ENCODE results near the gene DIP2B. TPM values are rescaled to one million over a fixed set of nuclear protein-coding genes. Genes with fewer than 3 reads are reported as not detected.

Gene DIP2B
- total RNA-seq, 2 experiments from 2014 or later: 17.0 to 24.1 TPM

DNA sequence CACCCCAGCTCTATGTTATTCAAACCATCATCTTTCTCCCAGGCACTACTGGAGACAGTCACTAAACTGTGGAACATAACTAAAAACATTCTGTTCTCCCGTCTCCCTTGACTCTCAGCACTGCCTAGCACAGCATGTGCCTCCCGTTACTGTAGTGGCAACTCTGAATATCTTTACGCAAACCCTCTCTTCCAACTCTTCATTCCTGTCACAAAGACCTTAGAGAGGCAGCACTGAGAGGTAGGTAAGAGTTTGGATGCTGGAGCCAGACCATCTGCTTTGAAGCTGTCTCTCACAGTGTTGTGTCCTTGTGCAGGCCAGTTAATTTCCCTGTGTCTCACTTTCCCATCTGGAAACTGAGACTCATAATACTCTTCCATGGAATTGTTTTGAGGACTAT lies 108.1 kb downstream of the DIP2B start:
- Histone ChIP-seq H3K4me1 (ENCODE audit: insufficient read depth, low read length, poor library complexity, severe bottlenecking) (no peaks in the 10 kb centered on the region), H3K4me2 (ENCODE audit: low read length) (no peak overlapping the region), H2AFZ (ENCODE audit: low read length) (no peak overlapping the region), H3K79me2 (ENCODE audit: insufficient read depth, low read depth, low read length) (no peaks in the 10 kb centered on the region), H3K9me2 (ENCODE audit: insufficient read depth, low read length) (no peaks in the 10 kb centered on the region), H3K36me3 (ENCODE audit: insufficient read depth, low read length) (no peaks in the 10 kb centered on the region), H3K4me3 (ENCODE audit: low read depth, low read length, poor library complexity, severe bottlenecking) (no peak overlapping the region), H3K27ac (ENCODE audit: low read depth, low read length, poor library complexity, severe bottlenecking) (no peak overlapping the region), H3K9me3 (ENCODE audit: low read length) (no peaks in the 10 kb centered on the region), H4K20me1 (ENCODE audit: insufficient read depth, low read length) (0 out of 2 replicates have a peak, but pooled peaks cover 3% of the 10 kb centered on the region)
- ChIA-PET CTCF (ENCODE audit: unreplicated experiment) (no interaction called here), POLR2A (no interaction called here)
- TF ChIP-seq, protein P1, sequence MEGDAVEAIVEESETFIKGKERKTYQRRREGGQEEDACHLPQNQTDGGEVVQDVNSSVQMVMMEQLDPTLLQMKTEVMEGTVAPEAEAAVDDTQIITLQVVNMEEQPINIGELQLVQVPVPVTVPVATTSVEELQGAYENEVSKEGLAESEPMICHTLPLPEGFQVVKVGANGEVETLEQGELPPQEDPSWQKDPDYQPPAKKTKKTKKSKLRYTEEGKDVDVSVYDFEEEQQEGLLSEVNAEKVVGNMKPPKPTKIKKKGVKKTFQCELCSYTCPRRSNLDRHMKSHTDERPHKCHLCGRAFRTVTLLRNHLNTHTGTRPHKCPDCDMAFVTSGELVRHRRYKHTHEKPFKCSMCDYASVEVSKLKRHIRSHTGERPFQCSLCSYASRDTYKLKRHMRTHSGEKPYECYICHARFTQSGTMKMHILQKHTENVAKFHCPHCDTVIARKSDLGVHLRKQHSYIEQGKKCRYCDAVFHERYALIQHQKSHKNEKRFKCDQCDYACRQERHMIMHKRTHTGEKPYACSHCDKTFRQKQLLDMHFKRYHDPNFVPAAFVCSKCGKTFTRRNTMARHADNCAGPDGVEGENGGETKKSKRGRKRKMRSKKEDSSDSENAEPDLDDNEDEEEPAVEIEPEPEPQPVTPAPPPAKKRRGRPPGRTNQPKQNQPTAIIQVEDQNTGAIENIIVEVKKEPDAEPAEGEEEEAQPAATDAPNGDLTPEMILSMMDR (conservative IDR thresholded peaks at IDR 0.05; ENCODE audit: low read length): no peak
- TF ChIP-seq EZH2phosphoT487 (IDR thresholded peaks at IDR 0.05; ENCODE audit: borderline replicate concordance, low read depth, low read length): no peak
- DNase-seq (ENCODE audit: low spot score): no peak
- intact Hi-C loops (cut with micrococcal nuclease; ENCODE audit: unreplicated experiment): no loop called here
- no TSS peak for BruUV-seq (replicated peaks)

DNA sequence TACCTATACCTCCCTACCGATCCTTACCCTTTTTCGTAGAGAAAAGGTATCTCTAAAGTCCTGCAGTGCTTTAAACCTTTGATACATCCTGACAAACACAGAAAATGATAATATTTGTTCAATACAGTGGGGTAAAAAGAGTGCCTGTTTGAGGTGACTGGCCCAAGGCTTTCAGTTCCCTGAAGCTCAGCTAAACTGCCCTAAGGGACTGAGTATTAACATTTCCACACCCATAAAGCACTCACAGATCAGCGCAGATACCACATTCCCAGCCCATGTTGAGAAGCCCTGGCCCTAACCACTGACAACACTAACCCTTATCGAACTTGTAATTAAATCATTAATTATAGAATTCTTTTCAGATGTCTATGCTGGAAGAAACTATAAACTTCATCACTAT lies 108.7 kb downstream of the DIP2B start:
- Histone ChIP-seq H3K79me2 (ENCODE audit: insufficient read depth, low read depth, low read length) (no peaks in the 10 kb centered on the region), H3K36me3 (ENCODE audit: insufficient read depth, low read length) (no peaks in the 10 kb centered on the region), H3K9me2 (ENCODE audit: insufficient read depth, low read length) (no peaks in the 10 kb centered on the region), H3K4me1 (ENCODE audit: insufficient read depth, low read length, poor library complexity, severe bottlenecking) (no peaks in the 10 kb centered on the region), H3K27ac (ENCODE audit: low read depth, low read length, poor library complexity, severe bottlenecking) (no peak overlapping the region), H2AFZ (ENCODE audit: low read length) (no peak overlapping the region), H3K4me2 (ENCODE audit: low read length) (no peak overlapping the region), H4K20me1 (ENCODE audit: insufficient read depth, low read length) (0 out of 2 replicates have a peak, but pooled peaks cover 3% of the 10 kb centered on the region), H3K9me3 (ENCODE audit: low read length) (no peaks in the 10 kb centered on the region), H3K4me3 (ENCODE audit: low read depth, low read length, poor library complexity, severe bottlenecking) (no peak overlapping the region)
- no peak for DNase-seq (ENCODE audit: low spot score)
- CTCF ChIA-PET (ENCODE audit: unreplicated experiment): no interaction called here
- POLR2A ChIA-PET: no interaction called here
- intact Hi-C loops (cut with micrococcal nuclease; ENCODE audit: unreplicated experiment): no loop called here
- BruUV-seq (replicated peaks): no TSS peak
- TF ChIP-seq, protein P1 (conservative IDR thresholded peaks at IDR 0.05; ENCODE audit: low read length): no peak
- no peak for TF ChIP-seq EZH2phosphoT487 (IDR thresholded peaks at IDR 0.05; ENCODE audit: borderline replicate concordance, low read depth, low read length)

DNA sequence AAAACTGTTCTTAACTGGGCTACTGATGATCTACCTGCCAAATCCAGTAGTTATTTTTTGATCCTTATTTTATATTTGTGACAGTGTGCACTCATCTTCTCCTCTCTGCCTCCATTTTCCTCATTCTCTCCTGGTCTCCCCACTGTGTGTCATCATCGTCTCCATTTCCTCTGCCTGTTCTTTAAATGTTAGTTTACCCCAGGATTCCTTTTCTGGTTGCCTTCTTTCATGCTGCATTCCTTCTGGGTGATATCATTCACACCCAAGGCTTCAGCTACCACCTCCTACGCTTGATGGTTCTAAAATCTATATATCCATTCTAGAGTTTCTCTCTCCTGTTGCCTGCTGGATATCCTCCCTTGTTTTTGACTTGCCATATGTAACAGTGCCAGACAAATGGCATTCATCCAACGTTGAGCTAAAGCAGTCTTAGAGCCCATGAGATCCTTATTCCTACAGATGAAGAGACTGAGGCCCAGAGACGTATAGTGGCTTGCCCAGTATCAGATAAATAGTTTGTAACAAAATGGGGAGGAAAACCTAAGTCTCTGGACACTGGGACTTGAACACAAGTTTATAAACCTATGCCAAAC lies 109.5 kb downstream of the DIP2B start:
- H3K36me3 ChIP-seq (ENCODE audit: insufficient read depth, low read length): no peaks in the 10 kb centered on the region
- DNase-seq (ENCODE audit: low spot score): no peak
- intact Hi-C loops (cut with micrococcal nuclease; ENCODE audit: unreplicated experiment): no loop called here
- H3K27ac ChIP-seq (ENCODE audit: low read depth, low read length, poor library complexity, severe bottlenecking): no peak overlapping the region
- 0 out of 2 replicates have a peak, but pooled peaks cover 3% of the 10 kb centered on the region for H4K20me1 ChIP-seq (ENCODE audit: insufficient read depth, low read length)
- H3K9me2 ChIP-seq (ENCODE audit: insufficient read depth, low read length): no peaks in the 10 kb centered on the region
- CTCF ChIA-PET (ENCODE audit: unreplicated experiment): no interaction called here
- TF ChIP-seq, protein P1 (conservative IDR thresholded peaks at IDR 0.05; ENCODE audit: low read length): no peak
- no peak for TF ChIP-seq EZH2phosphoT487 (IDR thresholded peaks at IDR 0.05; ENCODE audit: borderline replicate concordance, low read depth, low read length)
- no peak overlapping the region for H3K4me3 ChIP-seq (ENCODE audit: low read depth, low read length, poor library complexity, severe bottlenecking)
- H3K4me2 ChIP-seq (ENCODE audit: low read length): no peak overlapping the region
- no peaks in the 10 kb centered on the region for H3K79me2 ChIP-seq (ENCODE audit: insufficient read depth, low read depth, low read length)
- POLR2A ChIA-PET: interaction anchor here (1.2 kb wide), 1 partner anchor 33 kb away, joined by 3 read pairs; no protein-coding TSS in a partner anchor
- H3K4me1 ChIP-seq (ENCODE audit: insufficient read depth, low read length, poor library complexity, severe bottlenecking): no peaks in the 10 kb centered on the region
- no peaks in the 10 kb centered on the region for H3K9me3 ChIP-seq (ENCODE audit: low read length)
- no TSS peak for BruUV-seq (replicated peaks)
- no peak overlapping the region for H2AFZ ChIP-seq (ENCODE audit: low read length)
